Measurements from ENCODE around the gene COCH. TPM values are rescaled to one million over a fixed set of nuclear protein-coding genes. Genes with fewer than 3 reads are reported as not detected.
"Not testable (repeated sequence)": the region's sequence is repeated elsewhere in the genome, so short reads cannot be mapped to it uniquely, and the experiment has no call there.

Gene COCH
- total RNA-seq, 2 experiments from 2014 or later: 1.9 to 5.0 TPM

- no peak overlapping the region for H3K27ac Mint-ChIP-seq
- peaks cover under 1% of the 10 kb centered on the region for H3K4me1 Mint-ChIP-seq
- H3K4me3 Mint-ChIP-seq: no peak overlapping the region
- peaks cover 11% of the 10 kb centered on the region for H3K36me3 Mint-ChIP-seq
- CTCF ChIA-PET: interaction anchor here (1.5 to 1.7 kb wide), 2 partner anchors 10 to 12 kb away, joined by 3 to 4 read pairs; no protein-coding TSS in a partner anchor
- no peaks in the 10 kb centered on the region for H3K27me3 Mint-ChIP-seq
- H3K9me3 Mint-ChIP-seq (ENCODE audit: low read depth): no peaks in the 10 kb centered on the region
- no peak for DNase-seq
- ATAC-seq: no peak
Measured at GRCh38 chr14:30915596-30915995, 41.2 kb downstream of the COCH start.

DNA sequence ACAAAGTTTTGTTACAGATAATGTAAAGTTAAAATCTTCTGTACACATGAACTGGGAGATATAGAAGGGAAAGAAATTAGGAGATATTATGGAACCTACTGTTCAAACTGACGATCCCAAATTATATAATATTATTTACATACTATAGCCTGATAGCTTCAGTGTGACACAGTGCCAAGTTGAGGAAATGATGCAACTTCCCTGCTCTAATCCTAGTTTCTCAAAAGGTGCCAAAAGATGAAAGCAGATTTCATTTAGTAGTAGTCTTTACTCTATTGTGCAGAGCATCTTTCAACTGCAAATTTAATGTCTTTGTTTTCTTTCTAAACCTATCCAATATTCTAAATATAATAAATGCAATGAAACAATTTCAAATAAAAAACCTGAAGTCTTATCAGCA, 46.9 kb downstream of the COCH start:
- no peak overlapping the region for H3K27ac Mint-ChIP-seq
- H3K4me1 Mint-ChIP-seq: peaks cover 8% of the 10 kb centered on the region
- H3K4me3 Mint-ChIP-seq: no peak overlapping the region
- no peak for DNase-seq
- peaks cover 19% of the 10 kb centered on the region for H3K36me3 Mint-ChIP-seq
- no peak for ATAC-seq
- CTCF ChIA-PET: no interaction called here
- no peaks in the 10 kb centered on the region for H3K9me3 Mint-ChIP-seq (ENCODE audit: low read depth)
- no peaks in the 10 kb centered on the region for H3K27me3 Mint-ChIP-seq

DNA sequence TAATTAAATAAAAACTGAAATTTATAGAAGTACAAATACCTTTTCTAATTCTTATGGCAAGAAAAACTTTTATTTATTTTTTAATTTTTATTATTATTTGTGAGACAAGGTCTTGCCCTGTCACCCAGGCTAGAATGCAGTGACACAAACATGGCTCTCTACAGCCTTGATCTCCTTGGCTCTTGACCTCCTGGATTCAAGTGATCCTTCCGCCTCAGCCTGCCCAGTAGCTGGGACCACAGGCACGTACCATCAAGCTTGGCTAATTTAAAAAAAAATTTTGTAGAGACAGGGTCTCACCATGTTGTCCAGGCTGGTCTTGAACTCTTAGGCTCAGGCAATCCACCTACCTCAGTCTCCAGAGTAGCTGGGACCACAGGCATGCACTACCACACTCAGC, 47.4 kb downstream of the COCH start:
- Mint-ChIP-seq H3K27ac (no peak overlapping the region), H3K9me3 (ENCODE audit: low read depth) (no peaks in the 10 kb centered on the region), H3K27me3 (no peaks in the 10 kb centered on the region), H3K36me3 (peaks cover 19% of the 10 kb centered on the region), H3K4me1 (peaks cover 8% of the 10 kb centered on the region), H3K4me3 (no peak overlapping the region)
- DNase-seq: no peak
- no peak for ATAC-seq
- CTCF ChIA-PET: no interaction called here

GRCh38 chr14:30925254-30925653, 50.9 kb downstream of the COCH start:
- ATAC-seq (no peak), DNase-seq (no peak)
- H3K9me3 Mint-ChIP-seq (ENCODE audit: low read depth): no peaks in the 10 kb centered on the region
- CTCF ChIA-PET: interaction anchor here (1.1 to 2.0 kb wide), 3 partner anchors 7 to 11 kb away, joined by 3 to 5 read pairs (median 4); no protein-coding TSS in a partner anchor
- H3K36me3 Mint-ChIP-seq: peaks cover 12% of the 10 kb centered on the region
- no peak overlapping the region for H3K27ac Mint-ChIP-seq
- peaks cover 21% of the 10 kb centered on the region for H3K4me1 Mint-ChIP-seq
- H3K27me3 Mint-ChIP-seq: no peaks in the 10 kb centered on the region
- no peak overlapping the region for H3K4me3 Mint-ChIP-seq

DNA sequence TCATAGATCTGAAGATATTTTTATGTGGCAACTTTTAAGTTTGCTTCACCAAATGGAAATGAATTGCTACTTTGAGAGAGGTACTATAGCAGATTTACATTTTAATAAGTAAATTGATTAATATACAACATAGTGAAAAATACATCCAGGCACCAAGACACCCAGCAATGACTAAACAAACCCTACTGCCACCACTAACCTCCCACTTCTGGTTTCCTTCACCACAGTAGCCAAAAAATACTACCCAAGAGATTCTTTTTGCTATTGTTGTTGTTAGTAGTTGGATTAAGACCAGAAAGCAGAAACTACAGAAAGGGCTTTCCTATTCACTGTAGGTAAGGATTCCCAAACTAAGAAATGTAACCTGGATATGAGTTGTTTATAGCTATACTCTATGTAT, 54.1 kb downstream of the COCH start:
- peak; percentile 63 for ATAC-seq
- H3K27me3 Mint-ChIP-seq: no peaks in the 10 kb centered on the region
- no peak overlapping the region for H3K4me3 Mint-ChIP-seq
- H3K36me3 Mint-ChIP-seq: peaks cover 3% of the 10 kb centered on the region
- CTCF ChIA-PET: no interaction called here
- H3K9me3 Mint-ChIP-seq (ENCODE audit: low read depth): no peaks in the 10 kb centered on the region
- peaks cover 13% of the 10 kb centered on the region for H3K4me1 Mint-ChIP-seq
- H3K27ac Mint-ChIP-seq: no peak overlapping the region
- peak; percentile 62 for DNase-seq

GRCh38 chr14:30933937-30934336, 59.6 kb downstream of the COCH start:
- not testable (repeated sequence) for H3K36me3 Mint-ChIP-seq; H3K27ac Mint-ChIP-seq; H3K9me3 Mint-ChIP-seq (ENCODE audit: low read depth); H3K4me1 Mint-ChIP-seq; H3K4me3 Mint-ChIP-seq; ATAC-seq; DNase-seq; H3K27me3 Mint-ChIP-seq
- CTCF ChIA-PET: interaction anchor here (1.1 to 2.3 kb wide), 3 partner anchors 10 to 92 kb away, joined by 3 to 5 read pairs (median 3); partner anchors contain the start of gene STRN3

GRCh38 chr14:30935445-30935844, 61.1 kb downstream of the COCH start:
- DNase-seq (no peak), ATAC-seq (no peak)
- no peak overlapping the region for H3K27ac Mint-ChIP-seq
- no peaks in the 10 kb centered on the region for H3K4me1 Mint-ChIP-seq
- H3K36me3 Mint-ChIP-seq: peaks cover 11% of the 10 kb centered on the region
- no peak overlapping the region for H3K4me3 Mint-ChIP-seq
- H3K27me3 Mint-ChIP-seq: no peaks in the 10 kb centered on the region
- no peaks in the 10 kb centered on the region for H3K9me3 Mint-ChIP-seq (ENCODE audit: low read depth)
- CTCF ChIA-PET: no interaction called here

GRCh38 chr14:30938617-30939016, 64.3 kb downstream of the COCH start:
- H3K4me3 Mint-ChIP-seq: no peak overlapping the region
- no peaks in the 10 kb centered on the region for H3K9me3 Mint-ChIP-seq (ENCODE audit: low read depth)
- DNase-seq (no peak), ATAC-seq (no peak)
- peaks cover 2% of the 10 kb centered on the region for H3K4me1 Mint-ChIP-seq
- H3K36me3 Mint-ChIP-seq: peaks cover 14% of the 10 kb centered on the region
- H3K27ac Mint-ChIP-seq: no peak overlapping the region
- H3K27me3 Mint-ChIP-seq: no peaks in the 10 kb centered on the region
- CTCF ChIA-PET: no interaction called here

Other genes with a start within 250 kb of the COCH start
- gene AP4S1, start 151.1 kb downstream of the COCH start, total RNA-seq: 1 to 10 TPM; 4.7 to 4.9 TPM
- 10 to 100 TPM; 21.2 to 24.2 TPM for gene STRN3, start 151.8 kb downstream of the COCH start, total RNA-seq

All from activated CD8-positive, alpha-beta memory T cell treated with anti-CD3 and anti-CD28 coated beads, Interleukin-2, amount 10 ng/mL, durations not matched to agents 7 days and 5 days (primary cell).